Fibroblast of gingiva (primary cell): ENCODE results near the gene KCNK5.

Experiments used
- DNase-seq: peaks from one replicate; pipeline ENCODE4 v3.0.0-alpha.2; 2011; ENCODE audit warnings: low read depth

Gene KCNK5

GRCh38 chr6:39240155-39240757 lies 11.0 kb upstream of the KCNK5 start:
- DNase-seq: no peak

- no peak for DNase-seq
Observed at GRCh38 chr6:39239527-39240154, 10.4 kb upstream of the KCNK5 start.

- DNase-seq: no peak
Observed at GRCh38 chr6:39236742-39237141, 7.5 kb upstream of the KCNK5 start.

- no peak for DNase-seq
Observed at GRCh38 chr6:39233333-39233732, 4.1 kb upstream of the KCNK5 start.

GRCh38 chr6:39231521-39232243 lies 2.4 kb upstream of the KCNK5 start:
- DNase-seq: no peak

GRCh38 chr6:39230654-39231035 lies 1.4 kb upstream of the KCNK5 start:
- no peak for DNase-seq

- no peak for DNase-seq
Observed at GRCh38 chr6:39228111-39228971, 934 bp downstream of the KCNK5 start.

GRCh38 chr6:39227476-39227875 lies 1.8 kb downstream of the KCNK5 start:
- no peak for DNase-seq

- no peak for DNase-seq
Observed at GRCh38 chr6:39226639-39227329, 2.5 kb downstream of the KCNK5 start.

- no peak for DNase-seq
Observed at GRCh38 chr6:39225946-39226437, 3.3 kb downstream of the KCNK5 start.

- DNase-seq: no peak
Observed at GRCh38 chr6:39225543-39225942, 3.7 kb downstream of the KCNK5 start.

GRCh38 chr6:39224523-39225182 lies 4.6 kb downstream of the KCNK5 start:
- DNase-seq: no peak

- DNase-seq: no peak
Observed at GRCh38 chr6:39224011-39224410, 5.3 kb downstream of the KCNK5 start.

GRCh38 chr6:39223555-39223954 lies 5.7 kb downstream of the KCNK5 start:
- DNase-seq: no peak

- DNase-seq: no peak
Observed at GRCh38 chr6:39223061-39223460, 6.2 kb downstream of the KCNK5 start.

GRCh38 chr6:39221779-39222641 lies 7.3 kb downstream of the KCNK5 start:
- DNase-seq: no peak

- no peak for DNase-seq
Observed at GRCh38 chr6:39221115-39221514, 8.2 kb downstream of the KCNK5 start.

- DNase-seq: no peak
Observed at GRCh38 chr6:39218868-39219567, 10.3 kb downstream of the KCNK5 start.

GRCh38 chr6:39217177-39217864 lies 12.0 kb downstream of the KCNK5 start:
- DNase-seq: no peak
